Endothelial cell of umbilical vein (primary cell): ENCODE measurements around the gene NEO1. TPM values are rescaled to one million over a fixed set of nuclear protein-coding genes. Genes with fewer than 3 reads are reported as not detected.

ENCODE experiments used
- BruUV-seq: library from RNA; stranded (reverse); fragments of 400-500 nt; replicated peaks from 2 replicates; lab custom pipeline; 2021; lab: Mats Ljungman, UMichigan
- CTCF ChIA-PET: fragments of 300-600, 350-600 bp; sonication (Branson Sonifier 250); formaldehyde crosslinking; loops from one replicate; lab custom pipeline; 2021; ENCODE audit warnings: antibody characterized with exemption, inconsistent platforms; lab: Charles Lee
- POLR2A ChIA-PET: fragments of 300-600, 350-600 bp; sonication (Branson Sonifier 250); formaldehyde crosslinking; loops from one replicate; lab custom pipeline; 2021; ENCODE audit warnings: antibody characterized with exemption, inconsistent platforms; lab: Charles Lee
- DNase-seq: peaks from one replicate; pipeline ENCODE4 v3.0.0-alpha.2; 2011; ENCODE audit warnings: low read depth, low spot score
- FAIRE-seq: peaks from 2 replicates; lab custom pipeline; 2011; peaks lifted over from hg19 to GRCh38; lab: Jason Lieb, UNC
- H2AFZ ChIP-seq: 2 replicates; pipeline ENCODE4 v1.6.0; 2012; ENCODE audit warnings: low read depth, low read length, control low read depth, inconsistent platforms
- H3K27ac ChIP-seq: 2 replicates; pipeline ENCODE4 v1.5.1; 2011; ENCODE audit warnings: low read depth, mild to moderate bottlenecking, control low read depth, low read length, moderate library complexity; ENCODE audit not compliant: insufficient read depth
- H3K27me3 ChIP-seq, 2 experiments: 2 replicates each; pipeline versions ENCODE4 v1.6.0 to v1.6.1; 2011; ENCODE audit warnings: low read length in 2 of 2, mixed read lengths in 1 of 2; ENCODE audit not compliant: control insufficient read depth in 2 of 2, insufficient read depth in 2 of 2
- H3K36me3 ChIP-seq, 2 experiments: 2 replicates in 1 of 2; 3 replicates in 1 of 2; pipeline ENCODE4 v1.5.1; 2011; ENCODE audit warnings: low read length in 2 of 2, mild to moderate bottlenecking in 1 of 2, moderate library complexity in 1 of 2; ENCODE audit not compliant: control insufficient read depth in 2 of 2, insufficient read depth in 2 of 2; ENCODE audit errors: extremely low read depth in 1 of 2
- H3K4me1 ChIP-seq: 3 replicates; pipeline ENCODE4 v1.5.1; 2011; ENCODE audit warnings: mild to moderate bottlenecking, low read length; ENCODE audit not compliant: control insufficient read depth, insufficient read depth; ENCODE audit errors: extremely low read depth
- H3K4me2 ChIP-seq: 2 replicates; pipeline ENCODE4 v1.6.1; 2011; ENCODE audit warnings: low read length, control low read depth, mixed read lengths; ENCODE audit not compliant: insufficient read depth
- H3K4me3 ChIP-seq, 3 experiments: fragments of 200-600 bp in 1 of 3; sonication (generic), shearing (Covaris generic) in 1 of 3; replicated peaks in 1 of 3; 2 replicates each; pipeline ENCODE4 v1.5.1; 2011 to 2016; ENCODE audit warnings: control low read depth in 3 of 3, low read length in 3 of 3, mild to moderate bottlenecking in 2 of 3, inconsistent platforms in 1 of 3, low read depth in 1 of 3, moderate library complexity in 1 of 3; ENCODE audit not compliant: insufficient read depth in 1 of 3
- H3K79me2 ChIP-seq: 2 replicates; pipeline ENCODE4 v1.6.0; 2012; ENCODE audit warnings: low read length, inconsistent platforms; ENCODE audit not compliant: control insufficient read depth, insufficient read depth
- H3K9ac ChIP-seq: replicated peaks from 2 replicates; pipeline ENCODE3; 2011; ENCODE audit warnings: low read length, control low read depth; ENCODE audit not compliant: insufficient read depth; ENCODE audit errors: extremely low read depth
- H3K9me1 ChIP-seq: replicated peaks from 3 replicates; pipeline ENCODE4 v1.6.0; 2011; ENCODE audit warnings: mild to moderate bottlenecking, low read length; ENCODE audit not compliant: control insufficient read depth, insufficient read depth; ENCODE audit errors: extremely low read depth
- H3K9me3 ChIP-seq: replicated peaks from 2 replicates; pipeline ENCODE4 v1.5.1; 2012; ENCODE audit warnings: low read length, inconsistent platforms; ENCODE audit not compliant: control insufficient read depth, insufficient read depth
- H4K20me1 ChIP-seq: replicated peaks from 2 replicates; pipeline ENCODE3; 2011; ENCODE audit warnings: mild to moderate bottlenecking, low read length; ENCODE audit not compliant: control insufficient read depth, insufficient read depth; ENCODE audit errors: extremely low read depth
- CTCF ChIP-seq, 2 donors: IDR thresholded peaks; 1 replicate in 1 of 2; 2 replicates in 1 of 2; pipeline ENCODE4 v1.5.1; 2011; ENCODE audit warnings: low read length in 2 of 2, mild to moderate bottlenecking in 2 of 2, moderate library complexity in 2 of 2, control low read depth in 1 of 2, inconsistent platforms in 1 of 2, low read depth in 1 of 2; ENCODE audit not compliant: insufficient read depth in 1 of 2; ENCODE audit errors: extremely low read depth in 1 of 2
- EZH2 ChIP-seq: IDR thresholded peaks from 2 replicates; pipeline ENCODE4 v1.6.1; 2012; ENCODE audit warnings: borderline replicate concordance, low read depth, mild to moderate bottlenecking, moderate library complexity, low read length, inconsistent platforms; ENCODE audit not compliant: severe bottlenecking
- FOS ChIP-seq: IDR thresholded peaks from 2 replicates; pipeline ENCODE4 v1.6.1; 2011; ENCODE audit warnings: mild to moderate bottlenecking, low read length, moderate library complexity, borderline replicate concordance; ENCODE audit not compliant: insufficient read depth
- GATA2 ChIP-seq: IDR thresholded peaks from 2 replicates; pipeline ENCODE4 v1.7.0; 2011; ENCODE audit warnings: low read depth, mild to moderate bottlenecking, moderate library complexity, mixed read lengths, low read length; ENCODE audit not compliant: insufficient read length, insufficient read depth
- JUN ChIP-seq: IDR thresholded peaks from 2 replicates; pipeline ENCODE4 v1.6.1; 2011; ENCODE audit warnings: borderline replicate concordance, low read depth; ENCODE audit not compliant: insufficient read length, insufficient read depth
- MAX ChIP-seq: IDR thresholded peaks from 2 replicates; pipeline ENCODE4 v1.6.1; 2011; ENCODE audit not compliant: insufficient read depth, insufficient read length
- MYC ChIP-seq: IDR thresholded peaks from one replicate; pipeline ENCODE4 v1.6.1; 2011; ENCODE audit warnings: mild to moderate bottlenecking, low read depth, low read length
- POLR2A ChIP-seq: IDR thresholded peaks from 2 replicates; pipeline ENCODE4 v1.6.1; 2012; ENCODE audit warnings: low read depth, mild to moderate bottlenecking, control low read depth, low read length
- POLR2AphosphoS5 ChIP-seq: IDR thresholded peaks from 2 replicates; pipeline ENCODE4 v1.6.1; 2012; ENCODE audit warnings: low read depth, mild to moderate bottlenecking, control low read depth, low read length, moderate library complexity; ENCODE audit not compliant: insufficient read depth
- dilution Hi-C: fragments of 300-500 bp; cut with MboI; formaldehyde crosslinking; loops from one replicate; pipeline ENCODE4 v1.15.0; 2019; ENCODE audit warnings: low sequenced_read_pairs; ENCODE audit not compliant: extremely low pct_ligation_motif_present
- intact Hi-C: fragments of 100-400 bp; cut with micrococcal nuclease; formaldehyde crosslinking; loops from one replicate; pipeline ENCODE4 v1.10.0; 2022
- polyA plus RNA-seq, 4 experiments: library from polyadenylated mRNA; depleted of rRNA in 3 of 4; stranded (reverse) in 3 of 4; unstranded in 1 of 4; fragments of >200 nt; gene quantifications; 2 replicates each; pipeline versions ENCODE4 v1.2.1 to v1.2.3, GENCODE V29; 2011 to 2012; ENCODE audit warnings: missing spikeins in 1 of 4
- total RNA-seq: library from RNA; stranded (reverse); gene quantifications from 2 replicates; pipeline ENCODE4 v1.2.3, GENCODE V29; 2021

The NEO1 gene
- total and polyA plus RNA-seq, 2 donors (not counting 3 experiments of a cell fraction or from before 2014, with no cell fraction given), result 0.12 to 0.35 TPM

GRCh38 chr15:73142802-73143762, 90.8 kb downstream of the NEO1 start:
- DNase-seq, result no peak
- peaks cover 0 to 2% of the 10 kb centered on the region in 2 experiments for H3K27me3 ChIP-seq
- TF ChIP-seq MAX (no peak), MYC (no peak), POLR2AphosphoS5 (no peak), EZH2 (no peak), FOS (no peak), POLR2A (no peak)
- H3K4me2 ChIP-seq, result no peak overlapping the region
- no peaks in the 10 kb centered on the region for H3K4me1 ChIP-seq
- dilution Hi-C loops (no loop called here), intact Hi-C loops (no loop called here)
- no peak for FAIRE-seq
- no peak overlapping the region for H3K27ac ChIP-seq
- BruUV-seq, result no TSS peak
- no peaks in the 10 kb centered on the region for H3K9me3 ChIP-seq
- H3K9me1 ChIP-seq, result no peaks in the 10 kb centered on the region
- H3K79me2 ChIP-seq, result no peaks in the 10 kb centered on the region
- H3K4me3 ChIP-seq, result no peak overlapping the region
- no peaks in the 10 kb centered on the region for H3K36me3 ChIP-seq
- CTCF ChIA-PET, result interaction anchor here (0.8 kb wide), 1 partner anchor 32 kb away, joined by 3 read pairs; no protein-coding TSS in a partner anchor
- H2AFZ ChIP-seq, result no peak overlapping the region
- POLR2A ChIA-PET, result no interaction called here
- H3K9ac ChIP-seq, result no peak overlapping the region
- H4K20me1 ChIP-seq, result no peaks in the 10 kb centered on the region

- dilution Hi-C loops, result no loop called here
- Histone ChIP-seq H3K9me3 (no peaks in the 10 kb centered on the region), H3K27ac (no peak overlapping the region), H3K27me3 (peaks cover 0 to 2% of the 10 kb centered on the region in 2 experiments), H3K79me2 (no peaks in the 10 kb centered on the region), H3K4me2 (no peak overlapping the region), H3K9ac (no peak overlapping the region), H4K20me1 (no peaks in the 10 kb centered on the region), H2AFZ (no peak overlapping the region), H3K36me3 (no peaks in the 10 kb centered on the region), H3K4me3 (no peak overlapping the region), H3K9me1 (no peaks in the 10 kb centered on the region), H3K4me1 (no peaks in the 10 kb centered on the region)
- no TSS peak for BruUV-seq
- no peak for TF ChIP-seq GATA2
- no peak for TF ChIP-seq MAX
- TF ChIP-seq MYC, result no peak
- no peak for TF ChIP-seq FOS
- no peak for TF ChIP-seq JUN
- TF ChIP-seq POLR2AphosphoS5, result no peak
- no peak for TF ChIP-seq POLR2A
- no peak for TF ChIP-seq CTCF (IDR thresholded peaks at IDR 0.05; ENCODE audit: extremely low read depth in 1 of 2, insufficient read depth in 1 of 2, low read depth in 1 of 2, low read length in 2 of 2)
- no peak for TF ChIP-seq EZH2
- no peak for DNase-seq
- intact Hi-C loops, result no loop called here
- POLR2A ChIA-PET, result no interaction called here
- CTCF ChIA-PET, result no interaction called here
- FAIRE-seq, result no peak
These were observed 91.5 kb downstream of the NEO1 start for GRCh38 chr15:73143763-73144155.
